Measurements from ENCODE around the gene FZR1. TPM values are rescaled to one million over a fixed set of nuclear protein-coding genes. Genes with fewer than 3 reads are reported as not detected.

Gene FZR1
- total and polyA plus RNA-seq, 2 of the 13 experiments (the other 11 are each of a cell fraction or from before 2014, with no cell fraction given) = 29.0 to 30.8 TPM

- TF ChIP-seq ZFP91 (CRISPR knock-in tag; IDR thresholded peaks at IDR 0.05; ENCODE audit: borderline replicate concordance) (peak; percentile 98), WIZ (CRISPR knock-in tag; IDR thresholded peaks at IDR 0.05) (no peak), SAP130 (CRISPR knock-in tag; IDR thresholded peaks at IDR 0.05; ENCODE audit: low read depth) (peak; percentile 70), GABPB1 (CRISPR knock-in tag; IDR thresholded peaks at IDR 0.05) (peak; percentile 93), ELF3 (CRISPR knock-in tag; IDR thresholded peaks at IDR 0.05) (peak; percentile 38; the same call in 1 of the 2 replicates), KAT7 (CRISPR knock-in tag; IDR thresholded peaks at IDR 0.05; ENCODE audit: borderline replicate concordance) (peak; percentile 30; the same call in 1 of the 2 replicates), SP1 (IDR thresholded peaks at IDR 0.05) (no peak), SP1 (CRISPR knock-in tag; IDR thresholded peaks at IDR 0.05) (peak; percentile 98), ZBTB2 (CRISPR knock-in tag; IDR thresholded peaks at IDR 0.05; ENCODE audit: low read depth) (no peak), HBP1 (CRISPR knock-in tag; IDR thresholded peaks at IDR 0.05; ENCODE audit: low read depth) (peak; percentile 46; the same call in 1 of the 2 replicates), MYNN (CRISPR knock-in tag; IDR thresholded peaks at IDR 0.05; ENCODE audit: low read depth) (0 out of 2 replicates have a peak, but pooled peaks have one; percentile 5), ZNF501 (CRISPR knock-in tag; IDR thresholded peaks at IDR 0.05) (peak; percentile 75), ZNF564 (CRISPR knock-in tag; IDR thresholded peaks at IDR 0.05) (peak; percentile 53; the same call in 1 of the 2 replicates), PATZ1 (CRISPR knock-in tag; IDR thresholded peaks at IDR 0.05) (peak; percentile 49), AFF4 (CRISPR knock-in tag; IDR thresholded peaks at IDR 0.05) (no peak), HNF1B (CRISPR knock-in tag; IDR thresholded peaks at IDR 0.05) (peak; percentile 69; the same call in 1 of the 2 replicates), NFYB (CRISPR knock-in tag; IDR thresholded peaks at IDR 0.05) (peak; percentile 95)
Measured at GRCh38 chr19:3557461-3558248, 51.5 kb downstream of the FZR1 start, which contains the start of gene MFSD12 (continued).

All from HepG2 (cell line).